B cell (primary cell): ENCODE results near the gene FAM83G. TPM values are rescaled to one million over a fixed set of nuclear protein-coding genes. Genes with fewer than 3 reads are reported as not detected.

Experiments
- ATAC-seq: fragments of 200-7000 bp; cut with Tn5 transposase; one replicate; pipeline ENCODE4 v1.10.0; 2021; ENCODE audit warnings: low read depth, mild to moderate bottlenecking, moderate number of reproducible peaks, moderate library complexity
- CTCF ChIA-PET: fragments of 350-600 bp; sonication (Branson Sonifier 250); formaldehyde crosslinking; loops from one replicate; lab custom pipeline; 2021; ENCODE audit warnings: antibody characterized with exemption, inconsistent platforms; lab: Charles Lee
- POLR2A ChIA-PET: fragments of 350-600 bp; sonication (Branson Sonifier 250); formaldehyde crosslinking; loops from one replicate; lab custom pipeline; 2021; ENCODE audit warnings: antibody characterized with exemption; lab: Charles Lee
- DNase-seq: peaks from one replicate; pipeline ENCODE4 v3.0.0; 2013
- H2AFZ ChIP-seq: 2 replicates; pipeline ENCODE4 v1.6.1; 2012; ENCODE audit warnings: mild to moderate bottlenecking, low read depth, low read length; ENCODE audit not compliant: insufficient read depth, poor library complexity, severe bottlenecking
- H3K27ac ChIP-seq, 2 donors: 1 replicate in 1 of 2; 2 replicates in 1 of 2; pipeline ENCODE4 v1.5.1; 2012 to 2013; ENCODE audit warnings: low read length in 2 of 2, mild to moderate bottlenecking in 2 of 2, moderate library complexity in 1 of 2
- H3K27me3 ChIP-seq, 4 experiments: fragments of 200-600 bp in 1 of 4; sonication (generic) in 1 of 4; replicated peaks in 1 of 4; 1 replicate in 2 of 4; 2 replicates in 2 of 4; pipeline versions ENCODE4 v1.6.1 to v1.7.0; 2013 to 2016; ENCODE audit warnings: low read length in 3 of 4, mild to moderate bottlenecking in 2 of 4, mixed read lengths in 1 of 4, moderate library complexity in 1 of 4; ENCODE audit not compliant: insufficient read depth in 4 of 4, control insufficient read depth in 3 of 4; ENCODE audit errors: control extremely low read depth in 1 of 4
- H3K36me3 ChIP-seq, 2 experiments: replicated peaks in 1 of 2; 1 replicate in 1 of 2; 2 replicates in 1 of 2; pipeline versions ENCODE4 v1.6.1 to v1.7.1; 2013; ENCODE audit warnings: low read length in 1 of 2; ENCODE audit not compliant: insufficient read depth in 2 of 2, control insufficient read depth in 1 of 2; ENCODE audit errors: control extremely low read depth in 1 of 2, extremely low read depth in 1 of 2
- H3K4me1 ChIP-seq, 2 donors: fragments of 200-600 bp in 1 of 2; sonication (generic) in 1 of 2; 1 replicate in 1 of 2; 2 replicates in 1 of 2; pipeline versions ENCODE4 v1.5.1 to v1.6.1; 2013 to 2017; ENCODE audit warnings: low read length in 2 of 2; ENCODE audit not compliant: control insufficient read depth in 2 of 2, insufficient read depth in 2 of 2
- H3K4me2 ChIP-seq: replicated peaks from 2 replicates; pipeline ENCODE3; 2012; ENCODE audit warnings: mild to moderate bottlenecking, low read depth, low read length; ENCODE audit not compliant: poor library complexity, severe bottlenecking
- H3K4me3 ChIP-seq, 5 experiments: fragments of 200-600 bp in 1 of 5; sonication (generic) in 1 of 5; 1 replicate in 3 of 5; 2 replicates in 2 of 5; pipeline versions ENCODE4 v1.5.1 to v1.7.0; 2011 to 2016; ENCODE audit warnings: low read length in 4 of 5, mild to moderate bottlenecking in 4 of 5, low read depth in 2 of 5, control low read depth in 1 of 5, moderate library complexity in 1 of 5; ENCODE audit not compliant: insufficient read depth in 1 of 5; ENCODE audit errors: control extremely low read depth in 1 of 5, extremely low read depth in 1 of 5
- H3K79me2 ChIP-seq: fragments of 200-600 bp; sonication (generic); one replicate; pipeline ENCODE4 v1.6.0; 2016; ENCODE audit warnings: low read length; ENCODE audit not compliant: control insufficient read depth, insufficient read depth
- H3K9ac ChIP-seq: fragments of 200-600 bp; sonication (generic); 2 replicates; pipeline ENCODE4 v1.6.1; 2017; ENCODE audit warnings: mild to moderate bottlenecking, low read length, moderate library complexity
- H3K9me3 ChIP-seq, 3 donors: one replicate each; pipeline versions ENCODE4 v1.6.1 to v1.7.1; 2013; ENCODE audit warnings: low read length in 2 of 3; ENCODE audit not compliant: control insufficient read depth in 2 of 3, insufficient read depth in 1 of 3; ENCODE audit errors: control extremely low read depth in 1 of 3
- H4K20me1 ChIP-seq: 2 replicates; pipeline ENCODE4 v1.6.0; 2012; ENCODE audit warnings: mild to moderate bottlenecking, low read length; ENCODE audit not compliant: insufficient read depth, control insufficient read depth, poor library complexity, severe bottlenecking
- H3K27ac Mint-ChIP-seq: one replicate; pipeline ENCODE4 v1.8.0; 2021; ENCODE audit warnings: mixed read lengths
- H3K27me3 Mint-ChIP-seq: one replicate; pipeline ENCODE4 v1.8.0; 2021; ENCODE audit warnings: mixed read lengths
- H3K4me1 Mint-ChIP-seq: one replicate; pipeline ENCODE4 v1.8.0; 2021; ENCODE audit warnings: mixed read lengths
- H3K4me3 Mint-ChIP-seq: one replicate; pipeline ENCODE4 v1.8.0; 2021; ENCODE audit warnings: mixed read lengths
- H3K9me3 Mint-ChIP-seq: one replicate; pipeline ENCODE4 v1.8.0; 2022; ENCODE audit warnings: mixed read lengths; ENCODE audit not compliant: insufficient read depth
- EZH2 ChIP-seq: IDR thresholded peaks from 2 replicates; pipeline ENCODE4 v1.6.1; 2012; ENCODE audit warnings: borderline replicate concordance, low read depth, mild to moderate bottlenecking, moderate library complexity, low read length; ENCODE audit not compliant: insufficient read depth, poor library complexity, severe bottlenecking
- WGBS: methylation state at CpG from one replicate; pipeline ENCODE4 v1.1.5; 2013; ENCODE audit warnings: missing lambda C conversion rate; ENCODE audit not compliant: insufficient coverage; 5-methylcytosine and 5-hydroxymethylcytosine counted together
- intact Hi-C: fragments of 100-400 bp; cut with micrococcal nuclease; formaldehyde crosslinking; loops from one replicate; pipeline ENCODE4 v1.10.0; 2022
- polyA plus RNA-seq: library from polyadenylated mRNA; depleted of rRNA; stranded (reverse); fragments of >200 nt; gene quantifications from 2 replicates; pipeline ENCODE4 v1.2.3, GENCODE V29; 2012
- total RNA-seq, 2 donors: library from RNA; stranded (reverse); fragments of 120-200 nt in 1 of 2; gene quantifications; 1 replicate in 1 of 2; 2 replicates in 1 of 2; pipeline versions ENCODE4 v1.2.3 to v1.2.4, GENCODE V29; 2013 to 2022
- TF ChIP-seq, protein P1 (sequence below): fragments of 200-600 bp; IDR thresholded peaks from one replicate; pipeline ENCODE4 v1.8.0; 2022; ENCODE audit warnings: antibody characterized with exemption, mild to moderate bottlenecking

FAM83G gene
- total and polyA plus RNA-seq, 2 donors (not counting 1 experiment from before 2014, with no cell fraction given): 4.7 to 14.3 TPM

- intact Hi-C loops: no loop called here
- no peaks in the 10 kb centered on the region for H3K9me3 ChIP-seq
- H3K4me1 Mint-ChIP-seq: peaks cover 15% of the 10 kb centered on the region
- peak overlapping the region; percentile 3 for H3K27ac Mint-ChIP-seq
- no peak overlapping the region for H3K9ac ChIP-seq
- WGBS: 97% methylated on average over 9 of the region's 11 CpGs
- H3K27ac ChIP-seq: no peak overlapping the region
- ATAC-seq: no peak
- no peak for DNase-seq
- no peak overlapping the region for H3K4me2 ChIP-seq
- H2AFZ ChIP-seq: no peak overlapping the region
- no peaks in the 10 kb centered on the region for H4K20me1 ChIP-seq
- POLR2A ChIA-PET: no interaction called here
- H3K9me3 Mint-ChIP-seq: no peaks in the 10 kb centered on the region
- TF ChIP-seq EZH2: no peak
- TF ChIP-seq, protein P1, sequence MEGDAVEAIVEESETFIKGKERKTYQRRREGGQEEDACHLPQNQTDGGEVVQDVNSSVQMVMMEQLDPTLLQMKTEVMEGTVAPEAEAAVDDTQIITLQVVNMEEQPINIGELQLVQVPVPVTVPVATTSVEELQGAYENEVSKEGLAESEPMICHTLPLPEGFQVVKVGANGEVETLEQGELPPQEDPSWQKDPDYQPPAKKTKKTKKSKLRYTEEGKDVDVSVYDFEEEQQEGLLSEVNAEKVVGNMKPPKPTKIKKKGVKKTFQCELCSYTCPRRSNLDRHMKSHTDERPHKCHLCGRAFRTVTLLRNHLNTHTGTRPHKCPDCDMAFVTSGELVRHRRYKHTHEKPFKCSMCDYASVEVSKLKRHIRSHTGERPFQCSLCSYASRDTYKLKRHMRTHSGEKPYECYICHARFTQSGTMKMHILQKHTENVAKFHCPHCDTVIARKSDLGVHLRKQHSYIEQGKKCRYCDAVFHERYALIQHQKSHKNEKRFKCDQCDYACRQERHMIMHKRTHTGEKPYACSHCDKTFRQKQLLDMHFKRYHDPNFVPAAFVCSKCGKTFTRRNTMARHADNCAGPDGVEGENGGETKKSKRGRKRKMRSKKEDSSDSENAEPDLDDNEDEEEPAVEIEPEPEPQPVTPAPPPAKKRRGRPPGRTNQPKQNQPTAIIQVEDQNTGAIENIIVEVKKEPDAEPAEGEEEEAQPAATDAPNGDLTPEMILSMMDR: no peak
- CTCF ChIA-PET: interaction anchor here (0.5 to 1.5 kb wide), 3 partner anchors 9 to 979 kb away, joined by 3 to 5 read pairs (median 5); partner anchors contain the start of gene FAM83G
- H3K79me2 ChIP-seq: no peaks in the 10 kb centered on the region
- H3K27me3 ChIP-seq: peaks cover 0 to 5% (median 0%) of the 10 kb centered on the region in 4 experiments
- no peak overlapping the region for H3K4me3 ChIP-seq
- no peaks in the 10 kb centered on the region for H3K36me3 ChIP-seq
- no peak overlapping the region for H3K4me3 Mint-ChIP-seq
- H3K4me1 ChIP-seq: no peaks in the 10 kb centered on the region
- no peaks in the 10 kb centered on the region for H3K27me3 Mint-ChIP-seq
Measured at GRCh38 chr17:19013806-19014627, 9.5 kb upstream of the FAM83G start.

- Histone ChIP-seq H2AFZ (no peak overlapping the region), H3K4me2 (no peak overlapping the region), H3K36me3 (no peaks in the 10 kb centered on the region), H3K4me1 (no peaks in the 10 kb centered on the region), H3K79me2 (no peaks in the 10 kb centered on the region), H3K27ac (no peak overlapping the region), H3K4me3 (no peak overlapping the region), H4K20me1 (no peaks in the 10 kb centered on the region), H3K27me3 (peaks cover 0 to 5% (median 0%) of the 10 kb centered on the region in 4 experiments), H3K9me3 (no peaks in the 10 kb centered on the region), H3K9ac (no peak overlapping the region)
- TF ChIP-seq EZH2: no peak
- TF ChIP-seq, protein P1: no peak
- intact Hi-C loops: no loop called here
- H3K27ac Mint-ChIP-seq: no peak overlapping the region
- DNase-seq (no peak), ATAC-seq (no peak)
- ChIA-PET POLR2A (no interaction called here), CTCF (interaction anchor here (1.5 kb wide), 1 partner anchor 9 kb away, joined by 5 read pairs; the partner anchor contains the start of gene FAM83G)
- no peaks in the 10 kb centered on the region for H3K27me3 Mint-ChIP-seq
- peaks cover 10% of the 10 kb centered on the region for H3K4me1 Mint-ChIP-seq
- WGBS: 95% methylated on average over 12 of the region's 12 CpGs
- H3K4me3 Mint-ChIP-seq: no peak overlapping the region
- no peaks in the 10 kb centered on the region for H3K9me3 Mint-ChIP-seq
Measured at GRCh38 chr17:19013226-19013625, 8.7 kb upstream of the FAM83G start.
